Raji (cell line): ENCODE data around the gene UGT2B10.

Source experiments
- POLR2A ChIP-seq: IDR thresholded peaks from 2 replicates; pipeline ENCODE4 v1.6.1; 2011; ENCODE audit warnings: low read depth, low read length, control low read depth; ENCODE audit not compliant: insufficient read depth

The UGT2B10 gene

DNA sequence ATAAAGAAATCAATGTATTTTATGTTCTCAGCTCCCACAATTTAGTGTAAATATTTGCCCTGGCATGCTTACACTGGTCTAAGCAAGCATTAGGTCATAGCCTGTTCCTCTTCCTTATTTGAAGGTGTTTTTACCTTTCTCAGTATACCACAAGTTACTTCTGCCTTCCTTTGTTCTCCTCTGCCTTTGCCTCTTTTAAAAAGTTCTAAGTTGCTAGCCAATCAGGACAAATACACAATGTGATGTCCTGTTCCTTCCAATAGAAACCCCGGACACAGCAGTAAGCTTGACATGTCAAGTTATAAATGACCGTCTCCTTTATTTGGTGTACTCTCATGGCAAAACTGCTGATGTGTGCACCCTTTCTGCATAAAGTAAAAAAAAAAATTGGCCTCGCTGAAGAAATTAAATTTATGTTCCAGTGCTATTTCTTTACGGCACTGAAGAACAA is 49.4 kb downstream of the UGT2B10 start:
- TF ChIP-seq POLR2A, result no peak

DNA sequence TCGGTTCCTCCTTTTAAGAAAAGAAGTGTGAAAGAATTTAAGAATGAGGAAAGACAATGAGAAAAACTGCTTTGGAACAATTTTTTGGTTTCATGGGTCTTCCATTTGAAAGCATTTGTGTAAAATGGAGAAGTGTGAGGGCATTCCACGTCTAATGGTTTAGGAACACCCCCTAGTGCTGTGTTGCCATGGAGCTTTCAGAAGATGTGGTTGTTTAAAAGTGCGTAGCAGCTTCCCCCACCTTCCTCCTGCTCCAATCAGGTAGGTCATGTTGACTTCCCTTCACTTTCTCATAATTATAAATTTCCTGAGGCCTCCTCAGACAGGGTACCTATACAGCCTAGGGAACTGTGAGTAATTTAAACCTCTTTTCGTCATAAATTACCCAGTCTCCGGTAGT is 50.0 kb downstream of the UGT2B10 start:
- TF ChIP-seq POLR2A, result no peak

DNA sequence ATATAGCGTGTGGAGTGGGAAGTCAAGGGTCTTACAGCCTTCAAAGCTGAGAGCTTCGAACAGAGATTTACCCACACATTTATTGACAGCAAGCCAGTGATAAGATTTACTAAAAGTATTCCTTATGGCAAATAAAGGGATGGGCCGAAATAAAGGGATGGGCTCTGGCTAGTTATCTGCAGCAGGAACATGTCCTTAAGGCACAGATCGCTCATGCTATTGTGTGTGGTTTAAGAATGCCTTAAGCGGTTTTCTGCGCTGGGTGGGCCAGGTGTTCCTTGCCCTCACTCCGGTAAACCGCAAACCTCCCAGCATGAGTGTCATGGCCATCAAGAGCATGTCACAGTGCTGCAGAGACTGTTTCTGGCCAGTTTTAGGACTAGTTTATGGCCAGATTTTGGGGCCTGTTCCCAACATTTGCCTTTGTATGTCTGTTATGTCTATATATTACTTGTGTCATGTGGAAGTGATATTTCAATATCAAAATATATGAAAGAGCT is 53.5 kb downstream of the UGT2B10 start:
- no peak for TF ChIP-seq POLR2A

DNA sequence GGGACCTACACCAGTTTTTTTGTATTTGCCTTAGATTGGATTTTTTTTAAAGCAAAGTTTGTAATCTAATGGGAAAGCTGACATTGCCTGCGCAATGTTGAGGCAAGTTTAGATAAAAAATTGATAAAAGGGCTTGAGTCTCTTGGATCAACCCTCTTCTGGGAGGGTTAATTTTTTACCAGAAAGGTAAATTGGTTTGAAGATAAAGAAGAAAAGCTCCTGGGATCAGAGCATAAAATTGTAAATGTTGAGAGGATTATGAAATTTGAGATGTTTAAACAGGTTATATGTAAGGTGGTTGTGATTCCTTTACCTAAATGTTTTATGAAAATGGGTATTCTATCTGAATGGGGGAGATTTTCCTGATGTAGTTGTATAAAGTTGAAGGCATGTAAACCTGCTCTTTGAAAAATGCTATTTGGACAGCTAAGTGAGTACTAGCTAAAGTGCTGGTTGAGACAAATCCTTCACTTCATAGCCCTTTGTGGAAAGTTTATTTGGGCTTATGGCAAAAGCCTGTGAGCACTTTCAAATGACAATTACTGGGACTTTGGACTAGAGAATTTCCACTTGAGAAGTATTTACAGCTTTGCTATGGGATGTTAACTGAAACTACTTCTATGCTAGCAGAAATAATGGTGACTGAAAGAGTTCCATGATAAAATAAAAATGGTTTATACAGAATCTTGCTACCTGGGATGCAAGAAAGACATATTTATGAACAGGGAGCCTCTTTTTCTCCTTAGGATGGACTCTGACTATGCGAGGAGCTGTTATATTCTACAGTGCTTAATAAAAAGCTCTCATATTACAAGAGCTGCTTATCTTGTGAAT is 56.2 kb downstream of the UGT2B10 start:
- TF ChIP-seq POLR2A, result no peak

DNA sequence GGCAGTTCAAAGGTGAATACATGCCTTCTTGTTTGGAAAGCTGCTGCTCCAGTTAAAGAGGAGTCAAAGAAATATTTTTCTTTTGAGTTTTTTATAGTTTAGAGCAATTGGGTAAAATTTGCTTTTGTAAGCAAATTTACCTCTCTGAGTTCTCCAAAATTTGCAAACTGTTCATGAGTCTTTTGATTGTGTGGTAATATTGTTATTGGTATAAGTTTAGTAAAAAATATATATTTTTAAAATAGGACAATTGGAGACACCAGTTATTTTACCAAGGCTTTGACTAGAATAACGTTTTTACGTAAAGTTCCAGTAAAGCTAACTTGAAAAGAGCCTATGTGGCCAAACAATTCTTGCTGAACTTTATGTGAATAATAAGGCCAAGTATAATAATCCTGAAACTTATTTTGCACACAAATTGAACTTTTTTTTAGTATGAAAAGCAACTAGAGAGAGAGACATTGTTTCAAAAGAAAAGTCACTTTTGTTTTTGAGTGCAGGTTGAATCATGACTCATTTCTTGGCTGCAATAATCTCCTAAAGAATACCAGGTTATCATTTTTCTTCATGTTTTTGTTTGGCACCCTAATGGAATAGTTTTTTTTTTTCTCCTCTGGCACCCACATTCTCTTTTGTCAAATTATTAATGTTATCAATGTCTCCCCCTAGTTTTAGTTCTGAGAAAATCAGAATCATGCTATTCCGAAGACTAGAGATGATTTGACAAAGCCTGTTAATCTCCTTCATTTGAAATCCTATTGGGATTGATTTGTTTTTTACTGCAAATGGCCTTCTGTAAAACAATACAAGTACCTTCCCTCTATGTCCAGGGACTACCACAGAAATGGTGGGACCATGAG is 57.1 kb downstream of the UGT2B10 start:
- TF ChIP-seq POLR2A, result no peak

DNA sequence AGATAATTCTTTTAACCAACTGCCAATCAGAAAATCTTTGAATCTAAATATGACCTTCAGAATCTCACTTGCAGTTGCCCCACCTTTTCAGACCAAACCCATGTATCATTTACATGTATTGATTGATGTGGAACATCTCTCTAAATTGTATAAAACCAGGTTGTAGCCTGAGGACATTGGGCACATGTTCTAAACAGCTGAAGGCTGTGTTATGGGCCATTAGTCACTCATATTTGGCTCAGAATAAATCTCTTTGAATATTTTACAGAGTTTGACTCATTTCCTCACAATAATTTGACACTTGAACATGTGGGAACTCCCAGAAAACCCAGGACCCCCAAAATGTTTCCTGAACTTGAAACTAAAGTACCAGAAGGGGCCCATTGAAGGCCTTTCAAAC is 58.7 kb downstream of the UGT2B10 start:
- no peak for TF ChIP-seq POLR2A

DNA sequence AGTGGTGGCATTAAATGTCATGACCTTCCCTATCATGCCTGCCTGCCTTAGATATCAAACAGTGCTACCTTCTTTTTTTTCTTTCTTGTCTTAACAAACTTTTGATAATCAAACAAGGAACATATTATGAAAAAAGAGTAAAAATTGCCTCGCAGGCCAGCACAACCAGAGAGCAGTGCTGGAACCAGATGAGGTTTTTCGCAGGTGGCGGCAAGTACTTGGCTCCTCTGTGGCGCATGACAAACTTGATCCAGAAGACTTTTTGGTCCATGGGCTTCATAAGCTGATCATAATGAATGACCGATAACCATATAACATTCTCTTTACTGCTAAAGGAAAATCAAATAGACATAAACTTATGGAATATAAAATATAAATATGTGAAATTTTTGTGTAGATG is 61.8 kb downstream of the UGT2B10 start:
- no peak for TF ChIP-seq POLR2A

DNA sequence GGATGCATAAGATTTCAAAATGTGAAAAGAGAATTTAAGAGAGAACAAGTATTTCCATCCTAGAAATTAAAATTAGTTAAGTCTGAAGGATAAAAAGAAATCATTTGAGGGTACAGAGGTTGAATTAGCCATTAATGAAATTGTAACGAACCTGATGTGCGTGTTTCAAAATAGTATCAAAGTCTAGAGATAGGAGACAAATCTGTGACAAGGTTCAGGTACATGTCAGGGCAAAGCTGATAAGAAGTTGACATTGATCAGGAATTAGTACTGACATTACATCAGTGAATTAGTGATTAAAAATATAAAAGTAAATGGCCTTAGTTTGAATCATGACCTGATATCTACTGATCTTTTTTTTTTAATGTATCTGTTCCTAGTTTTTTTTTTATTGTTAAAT is 62.3 kb downstream of the UGT2B10 start:
- no peak for TF ChIP-seq POLR2A
